Ureter (tissue), 1 donor: ENCODE results near the gene AGMO. TPM values are rescaled to one million over a fixed set of nuclear protein-coding genes. Genes with fewer than 3 reads are reported as not detected.

Experiments
- DNase-seq: peaks from one replicate; pipeline ENCODE4 v3.0.0-alpha.2; 2020; ENCODE audit warnings: low spot score
- total RNA-seq: library from RNA; stranded (reverse); gene quantifications from one replicate; pipeline ENCODE4 v1.2.4, GENCODE V29; 2023
- donor health status: DM: yes; HTN: yes; CAD: no.

Gene AGMO
- total RNA-seq, result 6.8 TPM

- DNase-seq, result peak; percentile 81
Measured at GRCh38 chr7:15561835-15562234, at the start of gene AGMO. Gene AGMO, minus strand, starts transcription at chr7:15562015.

- DNase-seq, result no peak
Measured at GRCh38 chr7:15610503-15610902, 48.7 kb upstream of the AGMO start.

- no peak for DNase-seq
Measured at GRCh38 chr7:15609287-15609686, 47.5 kb upstream of the AGMO start.

GRCh38 chr7:15607529-15608210 is 45.9 kb upstream of the AGMO start:
- no peak for DNase-seq

- no peak for DNase-seq
Measured at GRCh38 chr7:15606561-15606960, 44.7 kb upstream of the AGMO start.

- no peak for DNase-seq
Measured at GRCh38 chr7:15604166-15604565, 42.4 kb upstream of the AGMO start.

- DNase-seq, result no peak
Measured at GRCh38 chr7:15603124-15603523, 41.3 kb upstream of the AGMO start.

DNA sequence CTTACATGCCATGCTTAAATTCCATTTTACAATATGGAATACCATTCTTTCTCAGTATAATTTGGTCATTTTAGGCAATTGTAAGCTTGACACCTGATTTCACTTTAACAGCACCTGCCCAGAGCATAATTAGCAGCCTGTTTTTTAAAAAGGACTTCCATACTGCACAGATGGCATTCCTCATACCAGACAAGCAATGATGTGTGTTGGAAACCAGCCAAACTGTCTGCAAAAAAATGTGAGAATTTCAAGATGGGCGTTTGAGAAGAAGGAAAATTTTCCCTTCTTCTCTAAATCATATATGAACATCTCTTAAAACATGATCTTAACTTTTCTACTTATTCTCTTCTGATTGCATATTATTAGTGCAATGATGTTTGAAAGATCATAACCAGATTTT is 40.4 kb upstream of the AGMO start:
- DNase-seq, result no peak

DNA sequence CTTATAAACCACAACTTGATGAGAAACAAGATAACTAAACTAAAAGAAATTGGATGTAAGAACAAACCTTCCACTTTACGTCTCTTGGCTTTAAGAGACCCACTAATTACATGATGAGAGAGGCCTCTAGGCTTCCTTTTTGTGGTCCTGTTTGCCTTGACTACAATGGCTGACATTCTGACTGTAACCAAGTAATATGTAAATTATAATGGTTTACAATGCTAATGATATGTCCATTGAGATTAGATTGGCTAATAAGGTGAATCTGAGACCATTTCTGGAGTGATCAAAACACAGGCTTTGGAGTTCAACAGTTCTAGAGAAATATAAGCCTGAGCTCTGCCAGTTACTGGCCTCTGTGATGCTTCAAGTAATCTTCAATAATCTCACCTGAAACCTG is 39.4 kb upstream of the AGMO start:
- DNase-seq, result no peak

DNA sequence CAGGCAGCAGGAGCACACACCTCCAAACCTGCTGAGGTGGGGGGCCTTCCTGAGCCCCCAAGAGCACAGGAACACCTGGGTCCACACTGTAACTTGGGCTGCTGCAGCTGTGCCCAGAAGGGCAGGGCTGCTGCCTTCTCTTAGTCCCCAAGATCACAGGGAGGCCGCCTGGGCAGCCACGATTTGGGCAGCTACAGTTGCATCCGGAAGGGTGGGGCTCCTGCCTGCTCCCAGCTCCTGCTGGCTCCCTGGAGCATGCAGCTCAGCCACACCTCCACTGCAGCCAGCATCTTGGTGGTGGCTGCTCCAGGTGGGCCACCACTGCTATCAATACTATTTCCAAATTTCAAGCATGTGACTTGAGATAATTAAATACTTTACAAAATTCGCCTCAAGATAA is 38.5 kb upstream of the AGMO start:
- no peak for DNase-seq

- DNase-seq, result no peak
Measured at GRCh38 chr7:15594461-15594860, 32.6 kb upstream of the AGMO start.

DNA sequence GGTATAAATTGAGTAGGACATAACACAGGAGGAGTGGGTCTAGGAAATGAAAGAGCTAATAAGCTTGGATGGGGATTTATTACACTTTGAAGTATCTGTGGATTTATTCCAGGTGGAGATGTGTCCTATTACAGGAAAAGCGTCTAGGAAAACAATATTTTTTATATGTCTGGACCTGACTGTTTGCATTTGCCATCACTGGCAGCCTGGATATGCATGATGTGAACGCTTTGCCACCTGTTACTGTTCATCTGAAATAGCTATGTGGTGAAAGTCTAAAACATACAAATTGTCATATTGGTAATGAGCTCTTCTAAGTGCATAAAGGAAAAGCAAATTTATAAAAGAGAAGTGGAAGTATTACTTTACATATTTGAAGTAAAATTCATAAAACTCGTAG is 31.6 kb upstream of the AGMO start:
- no peak for DNase-seq

GRCh38 chr7:15586266-15586665 is 24.5 kb upstream of the AGMO start:
- no peak for DNase-seq

- DNase-seq, result no peak
Measured at GRCh38 chr7:15584575-15584974, 22.8 kb upstream of the AGMO start.

GRCh38 chr7:15582773-15583172 is 21.0 kb upstream of the AGMO start:
- no peak for DNase-seq

DNA sequence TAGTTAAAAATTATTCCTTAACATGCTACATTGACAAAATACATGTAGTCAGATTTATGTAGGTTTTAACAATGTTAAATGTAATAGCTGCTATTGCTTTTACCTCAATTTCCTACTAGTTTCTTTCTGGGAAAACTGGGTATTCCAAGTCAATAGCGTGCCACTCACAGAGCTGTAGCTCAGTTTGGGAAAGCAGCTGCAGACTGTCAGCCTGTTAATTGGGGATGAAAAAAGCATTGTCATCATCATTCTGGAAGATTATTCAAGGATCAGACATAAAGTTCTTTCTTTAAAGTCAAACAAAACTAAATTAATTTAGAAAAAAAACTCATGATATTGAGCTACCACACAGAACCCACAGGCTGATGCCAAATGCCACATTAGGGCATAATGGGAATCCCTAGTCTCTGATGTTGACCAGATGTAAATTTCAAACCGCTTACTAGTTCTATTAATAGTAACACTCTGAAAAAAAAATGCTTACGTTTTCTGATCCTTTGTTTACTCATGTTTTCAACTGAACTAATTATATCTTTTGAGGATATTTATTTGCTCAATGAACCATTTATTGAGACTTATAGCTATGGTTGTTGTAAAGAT is 19.6 kb upstream of the AGMO start:
- DNase-seq, result no peak

- no peak for DNase-seq
Measured at GRCh38 chr7:15580604-15581351, 19.0 kb upstream of the AGMO start.

- no peak for DNase-seq
Measured at GRCh38 chr7:15577600-15577999, 15.8 kb upstream of the AGMO start.

DNA sequence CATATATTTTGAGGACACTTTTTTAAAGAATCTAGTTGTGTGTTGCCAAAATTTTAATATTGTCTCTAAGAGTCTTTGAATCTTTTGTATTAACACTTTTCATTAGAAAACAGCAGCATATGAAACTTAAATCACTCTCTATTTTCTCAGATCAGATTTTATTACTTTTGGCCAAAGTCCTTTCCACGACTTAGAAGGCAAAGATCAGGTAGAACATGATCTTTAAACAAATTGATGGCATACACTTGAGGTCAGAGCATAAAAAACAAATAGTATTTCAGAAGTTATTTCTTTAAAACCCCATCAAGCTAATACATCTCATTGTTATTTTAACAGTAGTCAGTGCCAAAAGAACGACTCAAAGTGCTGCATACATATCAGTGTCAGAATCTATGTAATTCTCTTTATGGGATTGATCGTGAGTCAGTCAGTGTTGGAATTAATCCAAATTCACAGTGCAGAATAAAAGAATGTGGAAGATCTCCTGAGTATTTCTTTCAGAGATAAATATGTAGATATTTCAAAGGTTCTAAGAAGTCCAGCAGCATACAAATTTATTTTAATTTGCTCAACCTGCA is 9.6 kb upstream of the AGMO start:
- DNase-seq, result no peak

DNA sequence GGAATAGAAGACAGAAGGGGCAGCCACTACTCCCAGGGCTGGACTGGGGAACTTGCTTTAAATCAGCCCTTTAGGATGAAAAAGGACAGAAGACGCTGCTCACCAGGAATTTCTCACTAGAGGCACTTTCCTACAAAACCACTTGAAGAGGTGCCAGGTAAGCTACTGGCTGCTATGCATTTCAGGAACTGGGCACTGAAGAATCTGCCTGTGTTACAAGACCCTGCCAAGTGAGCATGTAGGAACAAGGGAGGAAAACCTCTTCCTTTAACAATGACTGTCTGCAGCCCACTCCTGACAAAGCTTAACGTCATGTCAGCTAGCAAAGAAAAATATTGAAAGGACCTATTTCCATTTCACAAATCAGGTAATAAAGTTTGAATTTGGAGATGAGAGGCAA is 5.8 kb upstream of the AGMO start:
- no peak for DNase-seq

- no peak for DNase-seq
Measured at GRCh38 chr7:15567036-15567435, 5.2 kb upstream of the AGMO start.

DNA sequence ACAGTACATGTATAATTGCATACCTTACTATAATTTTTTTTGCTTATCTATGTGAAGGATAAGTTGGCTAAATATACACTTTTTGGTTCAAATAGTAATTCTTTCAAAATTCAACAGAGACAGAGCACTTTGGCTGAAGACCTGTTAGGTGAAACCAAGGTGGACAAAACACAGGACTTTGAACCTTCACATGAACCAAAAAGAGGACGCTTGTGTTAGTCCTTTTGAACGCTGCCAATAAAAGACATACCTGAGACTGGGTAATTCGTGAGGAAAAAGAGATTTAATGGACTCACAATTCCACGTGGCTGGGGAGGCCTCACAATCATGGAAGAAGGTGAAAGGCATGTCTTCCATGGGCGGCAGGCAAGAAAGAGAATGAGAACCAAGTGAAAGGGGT is 4.7 kb upstream of the AGMO start:
- DNase-seq, result no peak

DNA sequence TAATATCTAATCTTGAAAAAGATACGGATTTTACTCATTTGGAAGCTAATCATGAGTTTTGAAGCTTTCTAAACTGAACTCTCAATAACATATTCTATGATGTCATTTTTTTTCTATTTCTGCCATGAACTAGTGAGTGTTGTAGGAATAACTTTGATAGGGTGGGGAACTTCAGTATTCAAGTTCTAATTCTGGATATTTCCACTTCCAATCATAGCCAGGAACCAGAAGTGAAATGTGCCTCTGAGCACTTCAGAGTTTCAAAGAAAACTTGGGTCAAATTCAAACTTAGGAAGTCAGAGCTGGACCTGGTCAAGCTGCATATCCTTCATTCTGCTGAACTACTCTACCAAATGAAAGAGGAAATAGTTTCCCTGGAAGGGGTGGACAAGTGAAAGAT is 847 bp downstream of the AGMO start:
- DNase-seq, result no peak
